Upper lobe of left lung (tissue), 4 donors: ENCODE measurements around the gene TBC1D5.

Source experiments
- POLR2AphosphoS5 ChIP-seq, 2 donors: sonication (generic); formaldehyde crosslinking; IDR thresholded peaks; one replicate each; pipeline ENCODE4 v1.5.1; 2017; ENCODE audit warnings: antibody characterized with exemption in 2 of 2
- TF ChIP-seq, protein P1 (sequence below), 6 experiments: fragments of 450-650 bp in 4 of 6; fragments of 200-600 bp in 2 of 6; sonication (generic) in 2 of 6; IDR thresholded peaks; one replicate each; pipeline ENCODE4 v1.5.1; 2016 to 2019; ENCODE audit warnings: antibody characterized with exemption in 6 of 6

DNA sequence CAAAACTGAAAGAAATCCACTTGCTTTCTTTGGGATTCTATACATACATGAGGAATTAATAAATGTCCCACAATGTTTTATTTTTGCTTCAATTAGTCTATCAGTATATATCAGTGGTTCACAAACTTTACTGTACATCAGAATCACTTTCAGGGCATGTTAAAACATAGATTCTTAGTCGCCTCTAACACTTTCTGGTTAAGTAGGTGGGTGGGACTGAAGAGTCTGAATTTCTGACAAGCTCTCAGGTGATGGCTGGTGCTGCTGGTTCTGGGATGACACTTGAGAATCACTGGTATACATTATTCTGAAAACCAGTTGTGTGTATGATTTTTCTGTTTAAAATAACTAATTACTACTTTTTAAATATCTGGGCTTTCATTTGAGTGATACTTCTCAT, 393.3 kb downstream of the TBC1D5 start:
- TF ChIP-seq, protein P1, sequence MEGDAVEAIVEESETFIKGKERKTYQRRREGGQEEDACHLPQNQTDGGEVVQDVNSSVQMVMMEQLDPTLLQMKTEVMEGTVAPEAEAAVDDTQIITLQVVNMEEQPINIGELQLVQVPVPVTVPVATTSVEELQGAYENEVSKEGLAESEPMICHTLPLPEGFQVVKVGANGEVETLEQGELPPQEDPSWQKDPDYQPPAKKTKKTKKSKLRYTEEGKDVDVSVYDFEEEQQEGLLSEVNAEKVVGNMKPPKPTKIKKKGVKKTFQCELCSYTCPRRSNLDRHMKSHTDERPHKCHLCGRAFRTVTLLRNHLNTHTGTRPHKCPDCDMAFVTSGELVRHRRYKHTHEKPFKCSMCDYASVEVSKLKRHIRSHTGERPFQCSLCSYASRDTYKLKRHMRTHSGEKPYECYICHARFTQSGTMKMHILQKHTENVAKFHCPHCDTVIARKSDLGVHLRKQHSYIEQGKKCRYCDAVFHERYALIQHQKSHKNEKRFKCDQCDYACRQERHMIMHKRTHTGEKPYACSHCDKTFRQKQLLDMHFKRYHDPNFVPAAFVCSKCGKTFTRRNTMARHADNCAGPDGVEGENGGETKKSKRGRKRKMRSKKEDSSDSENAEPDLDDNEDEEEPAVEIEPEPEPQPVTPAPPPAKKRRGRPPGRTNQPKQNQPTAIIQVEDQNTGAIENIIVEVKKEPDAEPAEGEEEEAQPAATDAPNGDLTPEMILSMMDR (IDR thresholded peaks at IDR 0.05): no peak
- no peak for TF ChIP-seq POLR2AphosphoS5 (IDR thresholded peaks at IDR 0.05)
